Measurements from ENCODE around the gene USH2A. TPM values are rescaled to one million over a fixed set of nuclear protein-coding genes. Genes with fewer than 3 reads are reported as not detected.

USH2A gene
- polyA plus RNA-seq, 3 donors = not detected

DNA sequence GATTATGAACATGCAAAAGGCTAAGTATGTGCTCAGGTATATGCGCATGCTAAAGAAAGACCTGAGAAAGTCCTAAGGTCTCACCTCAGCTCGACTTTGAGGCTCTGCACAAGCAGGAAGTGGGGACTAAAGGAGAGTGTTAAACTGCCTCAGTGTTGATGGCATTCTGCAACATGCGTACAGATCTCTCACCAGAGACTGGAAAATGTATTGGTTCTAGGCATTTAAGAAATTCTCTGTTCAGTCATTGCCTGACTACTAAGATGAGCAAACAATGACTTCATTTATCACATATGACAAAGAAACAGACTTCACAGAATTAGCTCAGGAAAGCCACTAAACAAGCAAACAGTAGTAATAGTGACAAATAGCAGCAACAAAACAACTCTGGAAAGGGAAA, 90.8 kb downstream of the USH2A start:
- Histone ChIP-seq H4K20me1 (ENCODE audit: insufficient read depth, low read length) (no peaks in the 10 kb centered on the region), H3K4me1 (ENCODE audit: control insufficient read depth in 1 of 2, insufficient read depth in 2 of 2, low read length in 2 of 2) (no peaks in the 10 kb centered on the region), H2AFZ (ENCODE audit: insufficient read depth, low read depth, low read length, poor library complexity, severe bottlenecking) (no peak overlapping the region), H3K27me3 (ENCODE audit: control insufficient read depth in 2 of 2, insufficient read depth in 2 of 2, low read length in 2 of 2) (no peaks in the 10 kb centered on the region), H3K9me3 (replicated peaks in 1 of 2; ENCODE audit: control insufficient read depth in 1 of 2, insufficient read depth in 1 of 2, low read length in 2 of 2) (no peaks in the 10 kb centered on the region), H3K4me3 (replicated peaks in 1 of 3; ENCODE audit: low read depth in 2 of 3, low read length in 3 of 3) (no peak overlapping the region), H3K9ac (ENCODE audit: insufficient read depth, low read length, poor library complexity, severe bottlenecking) (no peak overlapping the region), H3K4me2 (replicated peaks; ENCODE audit: extremely low read depth, low read length, poor library complexity, severe bottlenecking) (no peak overlapping the region), H3K36me3 (replicated peaks in 1 of 2; ENCODE audit: control insufficient read depth in 1 of 2, insufficient read depth in 2 of 2, low read length in 2 of 2) (no peaks in the 10 kb centered on the region), H3K27ac (ENCODE audit: low read depth in 1 of 2, low read length in 2 of 2) (no peak overlapping the region), H3K79me2 (ENCODE audit: insufficient read depth, low read length) (no peaks in the 10 kb centered on the region)
- 88% methylated on average over 2 of the region's 3 CpGs for WGBS (ENCODE audit: insufficient coverage)
- intact Hi-C loops (cut with micrococcal nuclease) = no loop called here
- Mint-ChIP-seq H3K27ac (no peak overlapping the region), H3K4me1 (no peaks in the 10 kb centered on the region), H3K9me3 (peaks cover 0 to 3% (median 0%) of the 10 kb centered on the region in 7 donors), H3K36me3 (no peaks in the 10 kb centered on the region), H3K4me3 (no peak overlapping the region), H3K27me3 (ENCODE audit: low read depth in 3 of 3) (no peaks in the 10 kb centered on the region)
- TF ChIP-seq, protein P1, sequence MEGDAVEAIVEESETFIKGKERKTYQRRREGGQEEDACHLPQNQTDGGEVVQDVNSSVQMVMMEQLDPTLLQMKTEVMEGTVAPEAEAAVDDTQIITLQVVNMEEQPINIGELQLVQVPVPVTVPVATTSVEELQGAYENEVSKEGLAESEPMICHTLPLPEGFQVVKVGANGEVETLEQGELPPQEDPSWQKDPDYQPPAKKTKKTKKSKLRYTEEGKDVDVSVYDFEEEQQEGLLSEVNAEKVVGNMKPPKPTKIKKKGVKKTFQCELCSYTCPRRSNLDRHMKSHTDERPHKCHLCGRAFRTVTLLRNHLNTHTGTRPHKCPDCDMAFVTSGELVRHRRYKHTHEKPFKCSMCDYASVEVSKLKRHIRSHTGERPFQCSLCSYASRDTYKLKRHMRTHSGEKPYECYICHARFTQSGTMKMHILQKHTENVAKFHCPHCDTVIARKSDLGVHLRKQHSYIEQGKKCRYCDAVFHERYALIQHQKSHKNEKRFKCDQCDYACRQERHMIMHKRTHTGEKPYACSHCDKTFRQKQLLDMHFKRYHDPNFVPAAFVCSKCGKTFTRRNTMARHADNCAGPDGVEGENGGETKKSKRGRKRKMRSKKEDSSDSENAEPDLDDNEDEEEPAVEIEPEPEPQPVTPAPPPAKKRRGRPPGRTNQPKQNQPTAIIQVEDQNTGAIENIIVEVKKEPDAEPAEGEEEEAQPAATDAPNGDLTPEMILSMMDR (IDR thresholded peaks at IDR 0.05) = no peak
- DNase-seq = no peak

GRCh38 chr1:216332003-216332402, 91.2 kb downstream of the USH2A start:
- no peak overlapping the region for H3K27ac ChIP-seq (ENCODE audit: low read depth in 1 of 2, low read length in 2 of 2)
- no peaks in the 10 kb centered on the region for H3K27me3 Mint-ChIP-seq (ENCODE audit: low read depth in 3 of 3)
- H3K9me3 ChIP-seq (replicated peaks in 1 of 2; ENCODE audit: control insufficient read depth in 1 of 2, insufficient read depth in 1 of 2, low read length in 2 of 2) = no peaks in the 10 kb centered on the region
- no peak overlapping the region for H3K9ac ChIP-seq (ENCODE audit: insufficient read depth, low read length, poor library complexity, severe bottlenecking)
- no peaks in the 10 kb centered on the region for H3K79me2 ChIP-seq (ENCODE audit: insufficient read depth, low read length)
- no peak overlapping the region for H3K4me3 Mint-ChIP-seq
- no peak overlapping the region for H3K27ac Mint-ChIP-seq
- no peak overlapping the region for H2AFZ ChIP-seq (ENCODE audit: insufficient read depth, low read depth, low read length, poor library complexity, severe bottlenecking)
- no peak overlapping the region for H3K4me3 ChIP-seq (replicated peaks in 1 of 3; ENCODE audit: low read depth in 2 of 3, low read length in 3 of 3)
- 83% methylated on average over 1 of the region's 2 CpGs for WGBS (ENCODE audit: insufficient coverage)
- no peaks in the 10 kb centered on the region for H3K27me3 ChIP-seq (ENCODE audit: control insufficient read depth in 2 of 2, insufficient read depth in 2 of 2, low read length in 2 of 2)
- no peaks in the 10 kb centered on the region for H4K20me1 ChIP-seq (ENCODE audit: insufficient read depth, low read length)
- no peak overlapping the region for H3K4me2 ChIP-seq (replicated peaks; ENCODE audit: extremely low read depth, low read length, poor library complexity, severe bottlenecking)
- TF ChIP-seq, protein P1 (IDR thresholded peaks at IDR 0.05) = no peak
- intact Hi-C loops (cut with micrococcal nuclease) = no loop called here
- DNase-seq = no peak
- H3K4me1 Mint-ChIP-seq = no peaks in the 10 kb centered on the region
- no peaks in the 10 kb centered on the region for H3K36me3 Mint-ChIP-seq
- H3K9me3 Mint-ChIP-seq = peaks cover 0 to 3% (median 0%) of the 10 kb centered on the region in 7 donors
- no peaks in the 10 kb centered on the region for H3K4me1 ChIP-seq (ENCODE audit: control insufficient read depth in 1 of 2, insufficient read depth in 2 of 2, low read length in 2 of 2)
- H3K36me3 ChIP-seq (replicated peaks in 1 of 2; ENCODE audit: control insufficient read depth in 1 of 2, insufficient read depth in 2 of 2, low read length in 2 of 2) = no peaks in the 10 kb centered on the region
